K562 (cell line): ENCODE data around the gene GCHFR. TPM values are rescaled to one million over a fixed set of nuclear protein-coding genes. Genes with fewer than 3 reads are reported as not detected.

ENCODE experiments used
- DNMT1 ChIP-seq: fragments of 450-650 bp; IDR thresholded peaks from 2 replicates; pipeline ENCODE4 v1.6.1; 2016; ENCODE audit warnings: antibody characterized with exemption, mild to moderate bottlenecking
- E2F3 ChIP-seq: fragments of 250-450 bp; sonication (Bioruptor Pico); IDR thresholded peaks from 2 replicates; pipeline ENCODE4 v1.4.0; 2020; ENCODE audit warnings: mild to moderate bottlenecking
- ESRRA ChIP-seq: fragments of 450-650 bp; IDR thresholded peaks from 2 replicates; pipeline ENCODE4 v1.6.1; 2014; ENCODE audit warnings: low read depth, mild to moderate bottlenecking, moderate library complexity, borderline replicate concordance
- ETV1 ChIP-seq: fragments of 450-650 bp; conservative IDR thresholded peaks from 2 replicates; pipeline ENCODE4 v1.6.1; 2016; ENCODE audit warnings: missing genetic modification characterization, control low read depth, low read depth, missing compliant biosample characterization
- FOXK1 ChIP-seq: sonication (generic); formaldehyde crosslinking; IDR thresholded peaks from 2 replicates; pipeline ENCODE4 v1.8.0; 2022; ENCODE audit warnings: missing genetic modification reagents, mild to moderate bottlenecking, borderline replicate concordance
- SLC30A9 ChIP-seq: fragments of 250-450 bp; sonication (Bioruptor Pico); IDR thresholded peaks from 2 replicates; pipeline ENCODE4 v1.8.0; 2022; ENCODE audit warnings: mild to moderate bottlenecking, moderate library complexity
- SNRNP70 ChIP-seq: fragments of 200-400 bp; formaldehyde crosslinking; optimal IDR thresholded peaks from 2 replicates; pipeline ENCODE3; 2017; ENCODE audit warnings: low read depth, low read length
- SRSF3 ChIP-seq: fragments of 200-400 bp; formaldehyde crosslinking; IDR thresholded peaks from 2 replicates; pipeline ENCODE4 v1.6.1; 2016; ENCODE audit warnings: mild to moderate bottlenecking, low read length, moderate library complexity; ENCODE audit not compliant: insufficient read depth
- SRSF9 ChIP-seq: fragments of 200-400 bp; formaldehyde crosslinking; IDR thresholded peaks from 2 replicates; pipeline ENCODE4 v1.6.1; 2017; ENCODE audit warnings: low read depth, low read length, borderline replicate concordance
- ZFPM2 ChIP-seq: fragments of 250-450 bp; sonication (Bioruptor Pico); IDR thresholded peaks from 2 replicates; pipeline ENCODE4 v1.5.1; 2022; ENCODE audit warnings: mild to moderate bottlenecking
- ZNF146 ChIP-seq: IDR thresholded peaks from one replicate; pipeline ENCODE4 v1.6.1; 2018; ENCODE audit warnings: missing compliant biosample characterization; ENCODE audit not compliant: unreplicated experiment
- ZNF583 ChIP-seq: fragments of 250-450 bp; sonication (Bioruptor Pico); IDR thresholded peaks from 2 replicates; pipeline ENCODE4 v1.4.0; 2020
- ZNF766 ChIP-seq: fragments of 200-800 bp; sonication (Bioruptor generic); conservative IDR thresholded peaks from 2 replicates; pipeline ENCODE4 v1.6.1; 2016; ENCODE audit warnings: missing genetic modification characterization, missing compliant biosample characterization
- ZNF778 ChIP-seq: fragments of 450-650 bp; formaldehyde crosslinking; IDR thresholded peaks from 2 replicates; pipeline ENCODE4 v1.4.0; 2020; ENCODE audit warnings: mild to moderate bottlenecking, moderate library complexity
- polyA plus RNA-seq, 8 experiments: library from polyadenylated mRNA; depleted of rRNA in 4 of 8; stranded (reverse) in 5 of 8; unstranded in 3 of 8; fragments of >200 nt; fragmentation: Nextera tagmentation in 2 of 8; fragmentation: Illumina TruSeq in 1 of 8; extraction: Ambion mirVana in 2 of 8; extraction: Trizol in 1 of 8; gene quantifications; 2 replicates each; pipeline versions ENCODE4 v1.2.1 to v1.2.3, GENCODE V29; 2011 to 2014; ENCODE audit warnings: inconsistent platforms in 1 of 8, missing spikeins in 1 of 8
- total RNA-seq, 7 experiments: library from RNA; depleted of rRNA in 6 of 7; stranded (reverse); fragments of >200 nt in 6 of 7; fragmentation: Illumina TruSeq in 2 of 7; extraction: Trizol in 2 of 7; gene quantifications; 2 replicates each; pipeline versions ENCODE4 v1.2.1 to v1.2.3, GENCODE V29; 2011 to 2021; ENCODE audit warnings: low replicate concordance in 1 of 7
- TF ChIP-seq, protein P1 (sequence below): fragments of 450-650 bp; IDR thresholded peaks from 2 replicates; pipeline ENCODE4 v1.6.1; 2016
- TF ChIP-seq, protein P2 (sequence below), 3 experiments: IDR thresholded peaks in 2 of 3; conservative IDR thresholded peaks in 1 of 3; 2 replicates each; pipeline ENCODE4 v1.5.1; 2011 to 2012; ENCODE audit warnings: low read length in 3 of 3, mild to moderate bottlenecking in 3 of 3, control low read depth in 2 of 3, improper control_type of control experiment in 1 of 3, inconsistent platforms in 1 of 3, low read depth in 1 of 3, mixed read lengths in 1 of 3, moderate library complexity in 1 of 3; ENCODE audit not compliant: insufficient read depth in 2 of 3
- TF ChIP-seq, protein P3 (sequence below): fragments of 250-450 bp; sonication (Bioruptor Pico); IDR thresholded peaks from 2 replicates; pipeline ENCODE4 v1.8.0; 2021; ENCODE audit warnings: mild to moderate bottlenecking, moderate library complexity
- TF ChIP-seq, protein P4 (sequence below): fragments of 450-650 bp; conservative IDR thresholded peaks from 2 replicates; pipeline ENCODE4 v1.6.1; 2016; ENCODE audit warnings: missing genetic modification characterization, low read depth, mild to moderate bottlenecking, control low read depth, missing compliant biosample characterization
- TF ChIP-seq, protein P5 (sequence below): fragments of 250-450 bp; sonication (Bioruptor Pico); IDR thresholded peaks from 2 replicates; pipeline ENCODE4 v1.4.0; 2020; ENCODE audit warnings: mild to moderate bottlenecking

GCHFR gene
- total and polyA plus RNA-seq, 9 of the 15 experiments (the other 6 are each of a cell fraction or from before 2014, with no cell fraction given), result 8.7 to 83.5 (median 20.8) TPM

DNA sequence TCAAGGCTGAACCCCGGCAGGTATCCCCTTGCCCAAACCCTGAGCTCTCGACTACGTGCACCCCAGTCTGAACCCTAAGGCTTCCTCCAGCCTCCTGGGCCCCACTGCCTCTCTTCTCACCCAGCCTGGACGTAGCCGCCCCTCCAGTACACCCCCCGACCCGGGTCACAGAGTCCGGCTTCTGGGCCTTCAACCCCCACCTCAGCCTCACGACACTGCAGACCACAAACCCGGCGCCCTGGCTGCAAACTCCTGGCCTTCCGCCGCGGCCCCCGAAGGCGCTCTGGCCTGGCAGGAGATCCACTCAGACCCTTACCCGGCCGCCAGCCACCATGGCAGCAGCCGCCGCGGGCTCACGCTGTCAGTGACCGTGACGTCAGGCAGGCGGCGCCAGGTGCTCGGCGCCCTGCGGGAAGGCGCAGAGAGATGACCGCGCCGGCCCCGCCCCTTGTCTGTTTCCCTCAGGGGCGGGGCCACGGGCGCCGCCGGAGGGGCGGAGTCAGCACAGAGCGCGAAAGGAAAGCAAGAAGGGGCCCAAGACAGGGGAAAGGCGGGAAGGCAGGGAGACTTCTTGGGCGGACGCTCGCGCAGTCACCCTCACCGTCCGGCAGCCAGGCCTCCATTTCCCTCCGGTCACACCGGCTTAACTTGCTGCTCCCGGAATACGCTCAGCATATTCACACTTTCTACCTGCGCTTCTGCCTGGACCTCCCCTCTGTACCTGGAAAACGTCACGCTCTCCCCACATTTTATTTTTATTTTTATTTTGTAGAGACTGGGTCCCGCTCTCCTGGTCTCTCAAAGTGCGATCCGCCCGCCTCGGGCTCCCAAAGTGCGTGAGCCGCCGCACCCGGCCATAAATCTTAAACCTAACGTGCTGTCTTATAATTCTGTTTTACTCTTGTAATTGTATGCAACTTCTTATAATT is 8.7 kb upstream of the GCHFR start, which contains the start of gene RMDN3 (continued):
- TF ChIP-seq, protein P1, sequence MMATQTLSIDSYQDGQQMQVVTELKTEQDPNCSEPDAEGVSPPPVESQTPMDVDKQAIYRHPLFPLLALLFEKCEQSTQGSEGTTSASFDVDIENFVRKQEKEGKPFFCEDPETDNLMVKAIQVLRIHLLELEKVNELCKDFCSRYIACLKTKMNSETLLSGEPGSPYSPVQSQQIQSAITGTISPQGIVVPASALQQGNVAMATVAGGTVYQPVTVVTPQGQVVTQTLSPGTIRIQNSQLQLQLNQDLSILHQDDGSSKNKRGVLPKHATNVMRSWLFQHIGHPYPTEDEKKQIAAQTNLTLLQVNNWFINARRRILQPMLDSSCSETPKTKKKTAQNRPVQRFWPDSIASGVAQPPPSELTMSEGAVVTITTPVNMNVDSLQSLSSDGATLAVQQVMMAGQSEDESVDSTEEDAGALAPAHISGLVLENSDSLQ, result no peak; the same call in 1 of the 2 replicates
- TF ChIP-seq SRSF9, result no peak
- TF ChIP-seq, protein P2, sequence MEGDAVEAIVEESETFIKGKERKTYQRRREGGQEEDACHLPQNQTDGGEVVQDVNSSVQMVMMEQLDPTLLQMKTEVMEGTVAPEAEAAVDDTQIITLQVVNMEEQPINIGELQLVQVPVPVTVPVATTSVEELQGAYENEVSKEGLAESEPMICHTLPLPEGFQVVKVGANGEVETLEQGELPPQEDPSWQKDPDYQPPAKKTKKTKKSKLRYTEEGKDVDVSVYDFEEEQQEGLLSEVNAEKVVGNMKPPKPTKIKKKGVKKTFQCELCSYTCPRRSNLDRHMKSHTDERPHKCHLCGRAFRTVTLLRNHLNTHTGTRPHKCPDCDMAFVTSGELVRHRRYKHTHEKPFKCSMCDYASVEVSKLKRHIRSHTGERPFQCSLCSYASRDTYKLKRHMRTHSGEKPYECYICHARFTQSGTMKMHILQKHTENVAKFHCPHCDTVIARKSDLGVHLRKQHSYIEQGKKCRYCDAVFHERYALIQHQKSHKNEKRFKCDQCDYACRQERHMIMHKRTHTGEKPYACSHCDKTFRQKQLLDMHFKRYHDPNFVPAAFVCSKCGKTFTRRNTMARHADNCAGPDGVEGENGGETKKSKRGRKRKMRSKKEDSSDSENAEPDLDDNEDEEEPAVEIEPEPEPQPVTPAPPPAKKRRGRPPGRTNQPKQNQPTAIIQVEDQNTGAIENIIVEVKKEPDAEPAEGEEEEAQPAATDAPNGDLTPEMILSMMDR (IDR thresholded peaks at IDR 0.05 in 2 of 3, conservative IDR thresholded peaks at IDR 0.05 in 1 of 3; ENCODE audit: insufficient read depth in 2 of 3, low read depth in 1 of 3, low read length in 3 of 3), result no peak
- TF ChIP-seq ETV1, result no peak; the same call in 1 of the 2 replicates
- TF ChIP-seq ESRRA, result peak; percentile 80; the same call in 1 of the 2 replicates
- TF ChIP-seq FOXK1 (CRISPR knock-in tag), result no peak
- no peak for TF ChIP-seq DNMT1
- TF ChIP-seq E2F3 (CRISPR knock-in tag), result peak; percentile 96
- TF ChIP-seq ZNF766 (CRISPR knock-in tag), result no peak; the same call in 1 of the 2 replicates
- TF ChIP-seq ZFPM2 (CRISPR knock-in tag), result no peak
- TF ChIP-seq SNRNP70, result no peak
- no peak for TF ChIP-seq ZNF583
- TF ChIP-seq, protein P3, sequence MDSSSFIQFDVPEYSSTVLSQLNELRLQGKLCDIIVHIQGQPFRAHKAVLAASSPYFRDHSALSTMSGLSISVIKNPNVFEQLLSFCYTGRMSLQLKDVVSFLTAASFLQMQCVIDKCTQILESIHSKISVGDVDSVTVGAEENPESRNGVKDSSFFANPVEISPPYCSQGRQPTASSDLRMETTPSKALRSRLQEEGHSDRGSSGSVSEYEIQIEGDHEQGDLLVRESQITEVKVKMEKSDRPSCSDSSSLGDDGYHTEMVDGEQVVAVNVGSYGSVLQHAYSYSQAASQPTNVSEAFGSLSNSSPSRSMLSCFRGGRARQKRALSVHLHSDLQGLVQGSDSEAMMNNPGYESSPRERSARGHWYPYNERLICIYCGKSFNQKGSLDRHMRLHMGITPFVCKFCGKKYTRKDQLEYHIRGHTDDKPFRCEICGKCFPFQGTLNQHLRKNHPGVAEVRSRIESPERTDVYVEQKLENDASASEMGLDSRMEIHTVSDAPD (CRISPR knock-in tag), result no peak
- TF ChIP-seq, protein P4, sequence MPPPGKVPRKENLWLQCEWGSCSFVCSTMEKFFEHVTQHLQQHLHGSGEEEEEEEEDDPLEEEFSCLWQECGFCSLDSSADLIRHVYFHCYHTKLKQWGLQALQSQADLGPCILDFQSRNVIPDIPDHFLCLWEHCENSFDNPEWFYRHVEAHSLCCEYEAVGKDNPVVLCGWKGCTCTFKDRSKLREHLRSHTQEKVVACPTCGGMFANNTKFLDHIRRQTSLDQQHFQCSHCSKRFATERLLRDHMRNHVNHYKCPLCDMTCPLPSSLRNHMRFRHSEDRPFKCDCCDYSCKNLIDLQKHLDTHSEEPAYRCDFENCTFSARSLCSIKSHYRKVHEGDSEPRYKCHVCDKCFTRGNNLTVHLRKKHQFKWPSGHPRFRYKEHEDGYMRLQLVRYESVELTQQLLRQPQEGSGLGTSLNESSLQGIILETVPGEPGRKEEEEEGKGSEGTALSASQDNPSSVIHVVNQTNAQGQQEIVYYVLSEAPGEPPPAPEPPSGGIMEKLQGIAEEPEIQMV (tag), result peak; percentile 95
- TF ChIP-seq ZNF146 (CRISPR knock-in tag), result no peak
- TF ChIP-seq ZNF778 (CRISPR knock-in tag), result no peak
- no peak for TF ChIP-seq SRSF3
- TF ChIP-seq SLC30A9, result no peak
- TF ChIP-seq, protein P5, sequence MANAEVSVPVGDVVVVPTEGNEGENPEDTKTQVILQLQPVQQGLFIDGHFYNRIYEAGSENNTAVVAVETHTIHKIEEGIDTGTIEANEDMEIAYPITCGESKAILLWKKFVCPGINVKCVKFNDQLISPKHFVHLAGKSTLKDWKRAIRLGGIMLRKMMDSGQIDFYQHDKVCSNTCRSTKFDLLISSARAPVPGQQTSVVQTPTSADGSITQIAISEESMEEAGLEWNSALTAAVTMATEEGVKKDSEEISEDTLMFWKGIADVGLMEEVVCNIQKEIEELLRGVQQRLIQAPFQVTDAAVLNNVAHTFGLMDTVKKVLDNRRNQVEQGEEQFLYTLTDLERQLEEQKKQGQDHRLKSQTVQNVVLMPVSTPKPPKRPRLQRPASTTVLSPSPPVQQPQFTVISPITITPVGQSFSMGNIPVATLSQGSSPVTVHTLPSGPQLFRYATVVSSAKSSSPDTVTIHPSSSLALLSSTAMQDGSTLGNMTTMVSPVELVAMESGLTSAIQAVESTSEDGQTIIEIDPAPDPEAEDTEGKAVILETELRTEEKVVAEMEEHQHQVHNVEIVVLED (CRISPR knock-in tag), result peak; percentile 74
